CD14-positive monocyte (primary cell): Measurements from ENCODE around the gene ZBTB14. TPM values are rescaled to one million over a fixed set of nuclear protein-coding genes. Genes with fewer than 3 reads are reported as not detected.
A peak's percentile ranks its signal among the peaks of the same experiment; 100 is the strongest.

Source experiments
- DNase-seq, 3 donors: peaks; one replicate each; pipeline ENCODE4 v3.0.0-alpha.2; 2011 to 2022
- H2AFZ ChIP-seq: 2 replicates; pipeline ENCODE4 v1.6.0; 2012; ENCODE audit warnings: mild to moderate bottlenecking, low read depth, low read length, inconsistent platforms; ENCODE audit not compliant: insufficient read depth, poor library complexity, severe bottlenecking
- H3K27ac ChIP-seq, 2 donors: 1 replicate in 1 of 2; 2 replicates in 1 of 2; pipeline ENCODE4 v1.5.1; 2012 to 2013; ENCODE audit warnings: low read length in 2 of 2, control low read depth in 1 of 2, inconsistent platforms in 1 of 2, low read depth in 1 of 2, mild to moderate bottlenecking in 1 of 2
- H3K27me3 ChIP-seq, 2 donors: one replicate each; pipeline versions ENCODE4 v1.6.0 to v1.6.1; 2011 to 2013; ENCODE audit warnings: low read length in 2 of 2; ENCODE audit not compliant: control insufficient read depth in 2 of 2, insufficient read depth in 2 of 2
- H3K36me3 ChIP-seq, 2 donors: replicated peaks in 1 of 2; 1 replicate in 1 of 2; 2 replicates in 1 of 2; pipeline versions ENCODE4 v1.5.1 to v1.6.1; 2012 to 2013; ENCODE audit warnings: low read length in 2 of 2, control low read depth in 1 of 2, inconsistent platforms in 1 of 2, mild to moderate bottlenecking in 1 of 2; ENCODE audit not compliant: insufficient read depth in 2 of 2, control insufficient read depth in 1 of 2
- H3K4me1 ChIP-seq, 2 donors: 1 replicate in 1 of 2; 2 replicates in 1 of 2; pipeline versions ENCODE4 v1.5.1 to v1.6.1; 2012 to 2013; ENCODE audit warnings: low read length in 2 of 2, control low read depth in 1 of 2, inconsistent platforms in 1 of 2, mild to moderate bottlenecking in 1 of 2, moderate library complexity in 1 of 2; ENCODE audit not compliant: insufficient read depth in 2 of 2, control insufficient read depth in 1 of 2
- H3K4me2 ChIP-seq: replicated peaks from 2 replicates; pipeline ENCODE3; 2012; ENCODE audit warnings: low read length, moderate library complexity, mild to moderate bottlenecking; ENCODE audit not compliant: poor library complexity, severe bottlenecking; ENCODE audit errors: extremely low read depth
- H3K4me3 ChIP-seq, 3 experiments: fragments of 200-600 bp in 1 of 3; sonication (generic) in 1 of 3; replicated peaks in 1 of 3; 1 replicate in 2 of 3; 2 replicates in 1 of 3; pipeline ENCODE4 v1.5.1; 2011 to 2013; ENCODE audit warnings: low read length in 3 of 3, mild to moderate bottlenecking in 3 of 3, control low read depth in 2 of 3, low read depth in 2 of 3, inconsistent platforms in 1 of 3, moderate library complexity in 1 of 3
- H3K79me2 ChIP-seq: 2 replicates; pipeline ENCODE4 v1.6.0; 2012; ENCODE audit warnings: mild to moderate bottlenecking, control low read depth, inconsistent platforms, low read length, moderate library complexity; ENCODE audit not compliant: insufficient read depth
- H3K9ac ChIP-seq: 2 replicates; pipeline ENCODE4 v1.6.0; 2017; ENCODE audit warnings: low read length, mild to moderate bottlenecking; ENCODE audit not compliant: insufficient read depth, poor library complexity, severe bottlenecking
- H3K9me3 ChIP-seq, 2 donors: replicated peaks in 1 of 2; 1 replicate in 1 of 2; 2 replicates in 1 of 2; pipeline versions ENCODE4 v1.5.1 to v1.6.1; 2012 to 2013; ENCODE audit warnings: low read length in 2 of 2, control low read depth in 1 of 2; ENCODE audit not compliant: control insufficient read depth in 1 of 2, insufficient read depth in 1 of 2
- H4K20me1 ChIP-seq: 2 replicates; pipeline ENCODE4 v1.6.0; 2012; ENCODE audit warnings: mild to moderate bottlenecking, low read length, control low read depth, moderate library complexity; ENCODE audit not compliant: insufficient read depth
- H3K27ac Mint-ChIP-seq, 7 donors: one replicate each; pipeline ENCODE4 v1.8.0; 2020; ENCODE audit warnings: mild to moderate bottlenecking in 7 of 7, mixed read lengths in 7 of 7, moderate library complexity in 6 of 7, inconsistent platforms in 2 of 7
- H3K27me3 Mint-ChIP-seq, 3 donors: one replicate each; pipeline ENCODE4 v1.8.0; 2021 to 2022; ENCODE audit warnings: low read depth in 3 of 3, mild to moderate bottlenecking in 3 of 3, mixed read lengths in 3 of 3, moderate library complexity in 3 of 3, inconsistent platforms in 1 of 3
- H3K36me3 Mint-ChIP-seq, 2 donors: one replicate each; pipeline ENCODE4 v1.8.0; 2020; ENCODE audit warnings: mixed read lengths in 2 of 2, inconsistent platforms in 1 of 2, mild to moderate bottlenecking in 1 of 2
- H3K4me1 Mint-ChIP-seq: one replicate; pipeline ENCODE4 v1.8.0; 2020; ENCODE audit warnings: mild to moderate bottlenecking, mixed read lengths
- H3K4me3 Mint-ChIP-seq, 2 donors: one replicate each; pipeline ENCODE4 v1.8.0; 2020; ENCODE audit warnings: mild to moderate bottlenecking in 2 of 2, mixed read lengths in 2 of 2, moderate library complexity in 1 of 2
- H3K9me3 Mint-ChIP-seq, 7 donors: one replicate each; pipeline ENCODE4 v1.8.0; 2020 to 2022; ENCODE audit warnings: mixed read lengths in 7 of 7, mild to moderate bottlenecking in 6 of 7, moderate library complexity in 6 of 7, inconsistent platforms in 2 of 7
- CTCF ChIP-seq: fragments of 200-600 bp; IDR thresholded peaks from one replicate; pipeline ENCODE4 v1.8.0; 2022; ENCODE audit warnings: antibody characterized with exemption, mild to moderate bottlenecking
- WGBS: methylation state at CpG from one replicate; pipeline ENCODE4 v1.1.5; 2013; ENCODE audit warnings: missing lambda C conversion rate; ENCODE audit not compliant: insufficient coverage; 5-methylcytosine and 5-hydroxymethylcytosine counted together
- intact Hi-C, 2 donors: fragments of 100-400 bp; cut with micrococcal nuclease; formaldehyde crosslinking; loops; one replicate each; pipeline versions ENCODE4 v1.15.0 to v1.15.1; 2023
- polyA plus RNA-seq, 3 donors: library from polyadenylated mRNA; depleted of rRNA in 1 of 3; unstranded in 2 of 3; stranded (reverse) in 1 of 3; fragments of 300-500 nt in 2 of 3; fragments of >200 nt in 1 of 3; fragmentation: Illumina TruSeq in 2 of 3; gene quantifications; 1 replicate in 2 of 3; 2 replicates in 1 of 3; pipeline ENCODE4 v1.2.3, GENCODE V29; 2012 to 2021

Gene ZBTB14
- polyA plus RNA-seq, 3 donors = 6.8 to 10.0 (median 7.5) TPM

DNA sequence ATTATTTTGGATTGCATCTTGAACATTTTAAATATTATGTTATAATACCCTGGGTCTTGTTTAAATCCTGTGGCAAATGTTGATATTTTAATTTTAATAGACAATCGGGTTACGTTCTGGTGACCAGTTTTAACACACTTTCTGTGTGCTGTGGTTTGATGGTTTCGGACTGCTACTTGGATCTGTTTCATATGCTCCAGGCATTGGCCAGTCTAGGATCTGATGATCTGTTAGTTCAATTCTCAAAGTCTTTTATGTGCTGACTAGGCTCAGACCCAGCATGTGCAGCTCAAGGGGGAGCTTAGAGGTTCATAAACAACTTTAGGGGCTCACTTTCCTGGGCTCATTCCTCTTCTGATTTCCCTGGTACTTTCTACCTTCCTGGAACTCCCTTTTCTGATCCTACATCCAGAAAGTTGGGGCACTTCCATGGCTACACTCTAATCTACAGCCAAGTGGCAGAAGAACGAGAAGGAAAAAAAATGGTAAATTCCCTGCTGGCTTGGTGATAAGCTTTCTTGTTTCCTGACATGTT is 5.0 kb upstream of the ZBTB14 start:
- intact Hi-C loops = no loop called here
- no peak for TF ChIP-seq CTCF
- H3K27me3 ChIP-seq = peaks cover 3 to 5% of the 10 kb centered on the region in 2 donors
- no peaks in the 10 kb centered on the region for H4K20me1 ChIP-seq
- Mint-ChIP-seq H3K4me3 (no peak overlapping the region), H3K9me3 (no peaks in the 10 kb centered on the region), H3K27ac (no peak overlapping the region), H3K4me1 (peaks cover 12% of the 10 kb centered on the region), H3K27me3 (peaks cover 4 to 18% (median 7%) of the 10 kb centered on the region in 3 donors), H3K36me3 (no peaks in the 10 kb centered on the region)
- no peak overlapping the region for H3K4me2 ChIP-seq
- no peaks in the 10 kb centered on the region for H3K79me2 ChIP-seq
- H3K36me3 ChIP-seq = no peaks in the 10 kb centered on the region
- H3K4me3 ChIP-seq = no peak overlapping the region
- H3K4me1 ChIP-seq = peaks cover 12 to 13% of the 10 kb centered on the region in 2 donors
- WGBS = 100% methylated on average over 3 of the region's 4 CpGs
- H2AFZ ChIP-seq = no peak overlapping the region
- no peak for DNase-seq
- no peak overlapping the region for H3K27ac ChIP-seq
- H3K9ac ChIP-seq = no peak overlapping the region
- H3K9me3 ChIP-seq = no peaks in the 10 kb centered on the region

DNA sequence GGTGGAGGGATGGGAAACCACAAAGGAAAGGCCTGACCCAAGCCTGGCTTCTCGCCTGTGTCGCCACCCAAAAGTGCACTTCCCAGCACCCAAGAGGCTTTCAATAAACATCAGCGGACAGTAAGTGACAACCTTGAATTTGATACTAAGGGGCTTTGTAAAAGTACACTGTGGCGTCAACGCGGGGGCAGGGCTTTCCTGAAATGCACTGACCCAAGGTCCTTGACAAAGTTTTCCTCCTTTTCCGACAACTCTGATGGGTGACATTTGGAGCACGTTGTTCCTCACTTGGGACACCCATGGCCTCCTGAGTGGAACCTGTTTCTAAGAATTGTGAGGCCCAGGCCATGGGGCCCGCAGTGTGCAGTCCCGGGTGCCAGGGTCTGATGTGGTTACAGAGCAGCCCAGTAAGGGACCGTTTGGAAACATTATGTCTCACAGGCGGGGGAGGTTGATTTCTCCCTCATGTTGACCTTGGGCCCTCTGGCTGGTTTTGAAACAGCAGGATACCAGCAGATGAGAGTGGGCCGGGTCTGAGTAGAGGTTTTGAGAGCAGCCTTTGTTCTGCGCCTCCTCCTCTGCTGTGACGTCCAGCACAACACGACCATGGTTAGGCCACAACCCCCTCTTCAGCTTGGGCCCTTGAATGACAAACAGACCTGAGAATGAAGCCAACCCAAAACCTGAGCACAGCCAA is 2.8 kb upstream of the ZBTB14 start:
- Histone ChIP-seq H3K9me3 (no peaks in the 10 kb centered on the region), H3K4me1 (peaks cover 20 to 26% of the 10 kb centered on the region in 2 donors), H3K27me3 (peaks cover 3 to 5% of the 10 kb centered on the region in 2 donors), H3K27ac (no peak overlapping the region), H3K4me2 (no peak overlapping the region), H4K20me1 (no peaks in the 10 kb centered on the region), H3K9ac (no peak overlapping the region), H3K79me2 (peaks cover 10% of the 10 kb centered on the region), H3K36me3 (no peaks in the 10 kb centered on the region), H3K4me3 (no peak overlapping the region), H2AFZ (no peak overlapping the region)
- Mint-ChIP-seq H3K4me1 (peaks cover 19% of the 10 kb centered on the region), H3K27ac (peak overlapping the region in 2 of 7 donors; percentile 10 to 58), H3K4me3 (no peak overlapping the region), H3K27me3 (peaks cover 3 to 14% (median 7%) of the 10 kb centered on the region in 3 donors), H3K36me3 (no peaks in the 10 kb centered on the region), H3K9me3 (no peaks in the 10 kb centered on the region)
- 93% methylated on average over 11 of the region's 16 CpGs for WGBS
- no peak for TF ChIP-seq CTCF
- intact Hi-C loops = loop anchor here in 1 of 2 donors (5.0 to 10.0 kb wide), 3 partner anchors 61 to 1116 kb away; partner anchors contain the start of gene L3MBTL4
- DNase-seq = no peak
